Right cardiac atrium (tissue), 5 donors: ENCODE measurements around the gene CDC42BPB. TPM values are rescaled to one million over a fixed set of nuclear protein-coding genes. Genes with fewer than 3 reads are reported as not detected.

Source experiments
- ATAC-seq, 2 donors: fragments of 200-7000 bp; cut with Tn5 transposase; one replicate each; pipeline versions ENCODE4 v1.8.0 to v1.9.1; 2020; ENCODE audit warnings: moderate library complexity in 2 of 2, mild to moderate bottlenecking in 1 of 2
- DNase-seq, 3 donors: peaks; one replicate each; pipeline ENCODE4 v3.0.0-alpha.2; 2020
- H3K27ac ChIP-seq: one replicate; pipeline ENCODE4 v1.5.1; 2013; ENCODE audit warnings: mild to moderate bottlenecking, low read length, control low read depth, moderate library complexity
- H3K27me3 ChIP-seq: one replicate; pipeline ENCODE4 v1.6.1; 2013; ENCODE audit not compliant: control insufficient read depth, insufficient read depth
- H3K4me1 ChIP-seq: one replicate; pipeline ENCODE4 v1.6.1; 2013; ENCODE audit warnings: low read length; ENCODE audit not compliant: control insufficient read depth, insufficient read depth
- H3K4me3 ChIP-seq: one replicate; pipeline ENCODE4 v1.5.1; 2013; ENCODE audit warnings: low read length, control low read depth
- H3K9me3 ChIP-seq: one replicate; pipeline ENCODE4 v1.6.1; 2013; ENCODE audit warnings: low read length; ENCODE audit not compliant: control insufficient read depth
- WGBS: extraction: QIAGEN DNeasy Blood & Tissue Kit; methylation state at CpG from one replicate; pipeline ENCODE4 v1.1.7; 2013; 5-methylcytosine and 5-hydroxymethylcytosine counted together
- intact Hi-C, 4 donors: fragments of 100-400 bp; cut with DNase I; formaldehyde crosslinking; loops; one replicate each; pipeline versions ENCODE4 v1.11.0 to v1.14.0; 2022 to 2023
- polyA plus RNA-seq: library from polyadenylated mRNA; stranded (reverse); fragments of 200-250 nt; gene quantifications from one replicate; pipeline ENCODE4 v1.2.3, GENCODE V29; 2013
- total RNA-seq, 4 donors: library from RNA; stranded (reverse); fragmentation: NEBNext Ultra II Directional; extraction: Animal tissue kit (Norgen Biotek cat#: 25700); gene quantifications; one replicate each; pipeline ENCODE4 v1.2.1, GENCODE V29; 2021
- donor health status: healthy with polysubstance abuse.
- donor health status: DM: no; HTN: yes; CAD: no.
- donor health status: DM: no; HTN: no; CAD: no.
- donor health status: DM: no; HTN: yes; CAD: no; lungs with severe emphysema.
- donor health status: DM: yes; HTN: yes; CAD: no.

CDC42BPB gene
- total and polyA plus RNA-seq, 5 donors: 42.5 to 82.5 (median 69.7) TPM

GRCh38 chr14:102999227-102999895, 58.0 kb downstream of the CDC42BPB start:
- whole genome bisulfite sequencing: 96% methylated on average over 21 of the region's 21 CpGs

GRCh38 chr14:102998393-102998792, 59.0 kb downstream of the CDC42BPB start:
- intact Hi-C loops: no loop called here
- no peak for ATAC-seq

More at GRCh38 chr14:102999227-102999895, 58.0 kb downstream of the CDC42BPB start:
- Histone ChIP-seq H3K9me3 (no peaks in the 10 kb centered on the region), H3K4me1 (peaks cover 5% of the 10 kb centered on the region), H3K27me3 (no peaks in the 10 kb centered on the region), H3K27ac (no peak overlapping the region), H3K4me3 (no peak overlapping the region)
- DNase-seq: no peak
- intact Hi-C loops: no loop called here
- ATAC-seq: no peak

GRCh38 chr14:102996941-102997340, 60.4 kb downstream of the CDC42BPB start:
- Histone ChIP-seq H3K4me1 (no peaks in the 10 kb centered on the region), H3K4me3 (no peak overlapping the region), H3K9me3 (no peaks in the 10 kb centered on the region), H3K27ac (no peak overlapping the region), H3K27me3 (no peaks in the 10 kb centered on the region)
- intact Hi-C loops: no loop called here
- WGBS: 95% methylated on average over 10 of the region's 10 CpGs
- no peak for ATAC-seq
- DNase-seq: no peak

More at GRCh38 chr14:102998393-102998792, 59.0 kb downstream of the CDC42BPB start:
- no peaks in the 10 kb centered on the region for H3K27me3 ChIP-seq
- 90% methylated on average over 6 of the region's 6 CpGs for WGBS
- H3K27ac ChIP-seq: no peak overlapping the region
- H3K4me3 ChIP-seq: no peak overlapping the region
- DNase-seq: peak in 1 of 3 donors; percentile 10
- H3K4me1 ChIP-seq: peaks cover 2% of the 10 kb centered on the region
- no peaks in the 10 kb centered on the region for H3K9me3 ChIP-seq

GRCh38 chr14:102994689-102995088, 62.7 kb downstream of the CDC42BPB start:
- no peak for ATAC-seq
- no peaks in the 10 kb centered on the region for H3K9me3 ChIP-seq
- no peak for DNase-seq
- no peak overlapping the region for H3K27ac ChIP-seq
- 57% methylated on average over 4 of the region's 4 CpGs for WGBS
- H3K4me1 ChIP-seq: no peaks in the 10 kb centered on the region
- intact Hi-C loops: no loop called here
- no peaks in the 10 kb centered on the region for H3K27me3 ChIP-seq
- no peak overlapping the region for H3K4me3 ChIP-seq

- WGBS: 81% methylated on average over 3 of the region's 3 CpGs
- ATAC-seq (peak in 1 of 2 donors; percentile 67), DNase-seq (no peak)
- Histone ChIP-seq H3K4me1 (no peaks in the 10 kb centered on the region), H3K27ac (no peak overlapping the region), H3K9me3 (no peaks in the 10 kb centered on the region), H3K27me3 (no peaks in the 10 kb centered on the region), H3K4me3 (no peak overlapping the region)
- intact Hi-C loops: no loop called here
Observed at GRCh38 chr14:102993523-102993922, 63.8 kb downstream of the CDC42BPB start.

GRCh38 chr14:102991376-102991775, 66.0 kb downstream of the CDC42BPB start:
- no peaks in the 10 kb centered on the region for H3K4me1 ChIP-seq
- DNase-seq (no peak), ATAC-seq (no peak)
- H3K9me3 ChIP-seq: no peaks in the 10 kb centered on the region
- WGBS: 90% methylated on average over 3 of the region's 3 CpGs
- intact Hi-C loops: no loop called here
- no peak overlapping the region for H3K4me3 ChIP-seq
- no peak overlapping the region for H3K27ac ChIP-seq
- H3K27me3 ChIP-seq: no peaks in the 10 kb centered on the region

GRCh38 chr14:102988054-102988453, 69.3 kb downstream of the CDC42BPB start:
- intact Hi-C loops: no loop called here
- no peak for DNase-seq
- no peak for ATAC-seq
- no peaks in the 10 kb centered on the region for H3K4me1 ChIP-seq
- WGBS: 98% methylated on average over 1 of the region's 1 CpG
- no peak overlapping the region for H3K4me3 ChIP-seq
- H3K9me3 ChIP-seq: no peaks in the 10 kb centered on the region
- no peak overlapping the region for H3K27ac ChIP-seq
- H3K27me3 ChIP-seq: no peaks in the 10 kb centered on the region

- Histone ChIP-seq H3K9me3 (no peaks in the 10 kb centered on the region), H3K4me1 (no peaks in the 10 kb centered on the region), H3K27ac (no peak overlapping the region), H3K4me3 (no peak overlapping the region), H3K27me3 (no peaks in the 10 kb centered on the region)
- intact Hi-C loops: no loop called here
- ATAC-seq (peak in 1 of 2 donors; percentile 17), DNase-seq (no peak)
- WGBS: 93% methylated on average over 19 of the region's 19 CpGs
Observed at GRCh38 chr14:102986810-102987579, 70.4 kb downstream of the CDC42BPB start.

GRCh38 chr14:102985665-102986064, 71.7 kb downstream of the CDC42BPB start:
- Histone ChIP-seq H3K27ac (no peak overlapping the region), H3K4me3 (no peak overlapping the region), H3K27me3 (no peaks in the 10 kb centered on the region), H3K9me3 (no peaks in the 10 kb centered on the region), H3K4me1 (no peaks in the 10 kb centered on the region)
- intact Hi-C loops: no loop called here
- DNase-seq (no peak), ATAC-seq (peak in 1 of 2 donors; percentile 68)
- WGBS: 82% methylated on average over 10 of the region's 10 CpGs

GRCh38 chr14:102984336-102985102, 72.8 kb downstream of the CDC42BPB start:
- Histone ChIP-seq H3K4me1 (no peaks in the 10 kb centered on the region), H3K4me3 (no peak overlapping the region), H3K27ac (no peak overlapping the region), H3K27me3 (no peaks in the 10 kb centered on the region), H3K9me3 (no peaks in the 10 kb centered on the region)
- 93% methylated on average over 19 of the region's 19 CpGs for WGBS
- ATAC-seq (no peak), DNase-seq (no peak)
- intact Hi-C loops: no loop called here

GRCh38 chr14:102983496-102983895, 73.9 kb downstream of the CDC42BPB start:
- Histone ChIP-seq H3K27me3 (no peaks in the 10 kb centered on the region), H3K27ac (no peak overlapping the region), H3K4me3 (no peak overlapping the region), H3K4me1 (no peaks in the 10 kb centered on the region), H3K9me3 (no peaks in the 10 kb centered on the region)
- intact Hi-C loops: no loop called here
- no peak for ATAC-seq
- DNase-seq: no peak
- 93% methylated on average over 14 of the region's 14 CpGs for WGBS
